Neural cell (in vitro differentiated cells): Measurements from ENCODE around the gene SPON2. TPM values are rescaled to one million over a fixed set of nuclear protein-coding genes. Genes with fewer than 3 reads are reported as not detected.

Experiments
- H2AFZ ChIP-seq: fragments of 200-600, 300-800 bp; sonication (generic), shearing (Covaris generic); 2 replicates; pipeline ENCODE4 v1.6.0; 2014; ENCODE audit warnings: low read depth, mild to moderate bottlenecking, antibody characterized with exemption, low read length, moderate library complexity
- H3F3A ChIP-seq: fragments of 200-600 bp; shearing (Covaris generic); 2 replicates; pipeline ENCODE4 v1.6.1; 2016; ENCODE audit warnings: mild to moderate bottlenecking, moderate library complexity, mixed read lengths, antibody characterized with exemption, low read length; ENCODE audit not compliant: insufficient read depth, poor library complexity, severe bottlenecking
- H3K27ac ChIP-seq: fragments of 200-600, 300-800 bp; sonication (generic), shearing (Covaris generic); 2 replicates; pipeline ENCODE4 v1.5.1; 2014; ENCODE audit warnings: mild to moderate bottlenecking, low read length, moderate library complexity
- H3K27me3 ChIP-seq: fragments of 300-800, 200-600 bp; sonication (generic), shearing (Covaris generic); 2 replicates; pipeline ENCODE4 v1.6.0; 2014; ENCODE audit warnings: mild to moderate bottlenecking, low read depth, low read length, moderate library complexity; ENCODE audit not compliant: insufficient read depth
- H3K36me3 ChIP-seq: fragments of 300-800, 200-600 bp; sonication (generic), shearing (Covaris generic); 2 replicates; pipeline ENCODE4 v1.5.1; 2014; ENCODE audit warnings: mild to moderate bottlenecking, antibody characterized with exemption, low read length, moderate library complexity; ENCODE audit not compliant: insufficient read depth
- H3K4me2 ChIP-seq: fragments of 300-800, 200-600 bp; sonication (generic), shearing (Covaris generic); 2 replicates; pipeline ENCODE4 v1.6.0; 2014; ENCODE audit warnings: mild to moderate bottlenecking, low read length
- H3K4me3 ChIP-seq: fragments of 300-800, 200-600 bp; sonication (generic), shearing (Covaris generic); 2 replicates; pipeline ENCODE4 v1.5.1; 2014; ENCODE audit warnings: mild to moderate bottlenecking, low read length, moderate library complexity
- H3K79me2 ChIP-seq: fragments of 200-600 bp; shearing (Covaris generic); replicated peaks from 2 replicates; pipeline ENCODE4 v1.6.0; 2014; ENCODE audit warnings: mild to moderate bottlenecking, low read length, moderate library complexity; ENCODE audit not compliant: insufficient read depth
- H3K9ac ChIP-seq: fragments of 300-800, 200-600 bp; sonication (generic), shearing (Covaris generic); 2 replicates; pipeline ENCODE4 v1.6.1; 2016; ENCODE audit warnings: mild to moderate bottlenecking, low read length, mixed read lengths
- H3K9me2 ChIP-seq: fragments of 200-600 bp; shearing (Covaris generic); 2 replicates; pipeline ENCODE4 v1.6.1; 2016; ENCODE audit warnings: mild to moderate bottlenecking, low read length, mixed read lengths; ENCODE audit not compliant: insufficient read depth
- H3K9me3 ChIP-seq: fragments of 200-600, 300-800 bp; sonication (generic), shearing (Covaris generic); 2 replicates; pipeline ENCODE4 v1.6.1; 2016; ENCODE audit warnings: mild to moderate bottlenecking, mixed run types, low read length, moderate library complexity, mixed read lengths
- H4K20me1 ChIP-seq: fragments of 200-600 bp; shearing (Covaris generic); 2 replicates; pipeline ENCODE4 v1.6.1; 2016; ENCODE audit warnings: mild to moderate bottlenecking, mixed run types; ENCODE audit not compliant: insufficient read depth
- CTCF ChIP-seq: fragments of 450-650 bp; IDR thresholded peaks from 2 replicates; pipeline ENCODE4 v1.5.1; 2014; ENCODE audit warnings: antibody characterized with exemption, mild to moderate bottlenecking, moderate library complexity; ENCODE audit not compliant: poor library complexity, severe bottlenecking
- EP300 ChIP-seq: fragments of 450-650 bp; conservative IDR thresholded peaks from 2 replicates; pipeline ENCODE4 v1.6.1; 2014; ENCODE audit warnings: antibody characterized with exemption, mild to moderate bottlenecking, moderate library complexity; ENCODE audit not compliant: poor library complexity, severe bottlenecking
- EZH2 ChIP-seq: fragments of 200-600, 300-800 bp; shearing (Covaris generic), sonication (generic); IDR thresholded peaks from 2 replicates; pipeline ENCODE4 v1.6.1; 2014; ENCODE audit warnings: antibody characterized with exemption, low read length, borderline replicate concordance, mild to moderate bottlenecking; ENCODE audit not compliant: insufficient read depth, poor library complexity, severe bottlenecking
- MXI1 ChIP-seq: fragments of 450-650 bp; conservative IDR thresholded peaks from 2 replicates; pipeline ENCODE4 v1.6.1; 2014; ENCODE audit warnings: antibody characterized with exemption, mild to moderate bottlenecking; ENCODE audit not compliant: poor library complexity, severe bottlenecking
- POLR2AphosphoS5 ChIP-seq: IDR thresholded peaks from 2 replicates; pipeline ENCODE4 v1.6.1; 2012
- RAD21 ChIP-seq: fragments of 450-650 bp; conservative IDR thresholded peaks from 2 replicates; pipeline ENCODE4 v1.6.1; 2014; ENCODE audit warnings: antibody characterized with exemption, mild to moderate bottlenecking, moderate library complexity
- REST ChIP-seq: IDR thresholded peaks from 2 replicates; pipeline ENCODE4 v1.6.1; 2012; ENCODE audit warnings: borderline replicate concordance
- SMC3 ChIP-seq: fragments of 450-650 bp; conservative IDR thresholded peaks from 2 replicates; pipeline ENCODE4 v1.6.1; 2014; ENCODE audit warnings: antibody characterized with exemption, mild to moderate bottlenecking, moderate library complexity; ENCODE audit not compliant: poor library complexity
- TAF1 ChIP-seq: IDR thresholded peaks from 2 replicates; pipeline ENCODE4 v1.6.1; 2012; ENCODE audit warnings: low read depth
- polyA plus RNA-seq: library from polyadenylated mRNA; depleted of rRNA; stranded (reverse); fragments of >200 nt; gene quantifications from 2 replicates; pipeline ENCODE4 v1.2.3, GENCODE V29; 2014

SPON2 gene
- polyA plus RNA-seq, 1 donor from 2014 or later = 0.57 TPM

- no peaks in the 10 kb centered on the region for H3F3A ChIP-seq
- H3K4me2 ChIP-seq = no peak overlapping the region
- TF ChIP-seq POLR2AphosphoS5 = no peak
- TF ChIP-seq CTCF = no peak
- TF ChIP-seq SMC3 = no peak
- TF ChIP-seq REST = no peak
- no peak for TF ChIP-seq TAF1
- TF ChIP-seq RAD21 = no peak
- no peak for TF ChIP-seq EP300
- H3K36me3 ChIP-seq = no peaks in the 10 kb centered on the region
- no peaks in the 10 kb centered on the region for H3K9me2 ChIP-seq
- no peak overlapping the region for H3K9ac ChIP-seq
- no peaks in the 10 kb centered on the region for H4K20me1 ChIP-seq
- H3K79me2 ChIP-seq = no peaks in the 10 kb centered on the region
- no peak overlapping the region for H3K4me3 ChIP-seq
- peaks cover 9% of the 10 kb centered on the region for H3K9me3 ChIP-seq
- no peak overlapping the region for H3K27ac ChIP-seq
- H3K27me3 ChIP-seq = no peaks in the 10 kb centered on the region
- H2AFZ ChIP-seq = no peak overlapping the region
These were observed 16.3 kb downstream of the SPON2 start for GRCh38 chr4:1156069-1156468.

GRCh38 chr4:1155314-1155713, 17.1 kb downstream of the SPON2 start:
- Histone ChIP-seq H3K27ac (no peak overlapping the region), H3K4me2 (no peak overlapping the region), H3K9me2 (no peaks in the 10 kb centered on the region), H3K9me3 (peaks cover 9% of the 10 kb centered on the region), H3K79me2 (no peaks in the 10 kb centered on the region), H2AFZ (no peak overlapping the region), H3K27me3 (no peaks in the 10 kb centered on the region), H4K20me1 (no peaks in the 10 kb centered on the region), H3K9ac (no peak overlapping the region), H3K36me3 (no peaks in the 10 kb centered on the region), H3F3A (no peaks in the 10 kb centered on the region), H3K4me3 (no peak overlapping the region)
- TF ChIP-seq RAD21 = no peak
- TF ChIP-seq EZH2 = no peak
- no peak for TF ChIP-seq MXI1
- TF ChIP-seq SMC3 = no peak
- no peak for TF ChIP-seq POLR2AphosphoS5
- TF ChIP-seq REST = no peak
- TF ChIP-seq TAF1 = no peak
- TF ChIP-seq CTCF = no peak
- TF ChIP-seq EP300 = no peak
